Psoas muscle (tissue), 8 donors: ENCODE data around the gene MTCL1. TPM values are rescaled to one million over a fixed set of nuclear protein-coding genes. Genes with fewer than 3 reads are reported as not detected.

Experiments
- ATAC-seq, 4 donors: fragments of 200-7000 bp; cut with Tn5 transposase; one replicate each; pipeline ENCODE4 v1.9.1; 2020; ENCODE audit warnings: moderate library complexity in 3 of 4, mild to moderate bottlenecking in 2 of 4
- DNase-seq, 2 donors: peaks; one replicate each; pipeline ENCODE4 v3.0.0-alpha.2; 2020
- H3K27ac ChIP-seq: fragments of 200-600 bp; one replicate; pipeline ENCODE4 v1.8.0; 2022
- H3K27me3 ChIP-seq, 3 donors: fragments of 200-600 bp in 1 of 3; one replicate each; pipeline versions ENCODE4 v1.6.1 to v1.8.0; 2013 to 2022; ENCODE audit warnings: low read length in 2 of 3, mild to moderate bottlenecking in 2 of 3, moderate library complexity in 1 of 3; ENCODE audit not compliant: insufficient read depth in 3 of 3
- H3K36me3 ChIP-seq, 2 donors: fragments of 200-600 bp in 1 of 2; one replicate each; pipeline versions ENCODE4 v1.6.1 to v1.8.0; 2013 to 2022; ENCODE audit warnings: low read depth in 1 of 2, mild to moderate bottlenecking in 1 of 2, moderate library complexity in 1 of 2; ENCODE audit not compliant: insufficient read depth in 1 of 2
- H3K4me1 ChIP-seq: fragments of 200-600 bp; one replicate; pipeline ENCODE4 v1.8.0; 2022
- H3K4me3 ChIP-seq: fragments of 200-600 bp; one replicate; pipeline ENCODE4 v1.8.0; 2022; ENCODE audit warnings: mild to moderate bottlenecking
- H3K9me3 ChIP-seq: fragments of 200-600 bp; one replicate; pipeline ENCODE4 v1.8.0; 2022
- CTCF ChIP-seq: fragments of 200-600 bp; IDR thresholded peaks from one replicate; pipeline ENCODE4 v1.8.0; 2022; ENCODE audit warnings: antibody characterized with exemption
- WGBS, 3 donors: extraction: QIAGEN DNeasy Blood & Tissue Kit; methylation state at CpG; one replicate each; pipeline versions ENCODE4 v1.1.6 to v1.1.7; 2013; 5-methylcytosine and 5-hydroxymethylcytosine counted together
- intact Hi-C, 2 donors: fragments of 100-400 bp; cut with DNase I; formaldehyde crosslinking; loops; one replicate each; pipeline versions ENCODE4 v1.11.0 to v1.14.2; 2022
- polyA plus RNA-seq, 3 donors: library from polyadenylated mRNA; stranded (reverse); fragments of 200-250 nt; gene quantifications; one replicate each; pipeline ENCODE4 v1.2.3, GENCODE V29; 2013
- total RNA-seq, 4 donors: library from RNA; stranded (reverse); fragmentation: NEBNext Ultra II Directional in 2 of 4; extraction: Animal tissue kit (Norgen Biotek cat#: 25700) in 2 of 4; gene quantifications; one replicate each; pipeline versions ENCODE4 v1.2.1 to v1.2.4, GENCODE V29; 2021 to 2023
- donor health status: healthy with polysubstance abuse.
- donor health status: DM: no; HTN: no; CAD: no; lungs with moderate emphysema.
- donor health status: Bipolar disorder and iron deficiency.
- donor health status: healthy.
- donor health status: DM: yes; HTN: yes; CAD: no.
- donor health status: DM: no; HTN: no; CAD: no.
- donor health status: DM: no; HTN: no; CAD: no.
- donor health status: DM: yes; HTN: yes; CAD: no.

The MTCL1 gene
- total and polyA plus RNA-seq, 7 donors: 1.3 to 5.3 (median 3.0) TPM

- no peaks in the 10 kb centered on the region for H3K27me3 ChIP-seq
- TF ChIP-seq CTCF: no peak
- ATAC-seq (no peak), DNase-seq (no peak)
- H3K27ac ChIP-seq: no peak overlapping the region
- H3K36me3 ChIP-seq: no peaks in the 10 kb centered on the region
- 76 to 81% (median 78%) methylated on average over 3 of the region's 3 CpGs for WGBS, 3 donors
- intact Hi-C loops: no loop called here
- H3K4me1 ChIP-seq: no peaks in the 10 kb centered on the region
- no peaks in the 10 kb centered on the region for H3K9me3 ChIP-seq
- H3K4me3 ChIP-seq: no peak overlapping the region
These were observed 64.2 kb downstream of the MTCL1 start for GRCh38 chr18:8769509-8770095.

- ATAC-seq (no peak), DNase-seq (no peak)
- Histone ChIP-seq H3K27me3 (no peaks in the 10 kb centered on the region), H3K36me3 (no peaks in the 10 kb centered on the region), H3K9me3 (no peaks in the 10 kb centered on the region), H3K27ac (no peak overlapping the region), H3K4me1 (no peaks in the 10 kb centered on the region), H3K4me3 (no peak overlapping the region)
- intact Hi-C loops: no loop called here
- WGBS, 3 donors: 93 to 98% (median 95%) methylated on average over 1 of the region's 1 CpG
- TF ChIP-seq CTCF: no peak
These were observed 65.3 kb downstream of the MTCL1 start for GRCh38 chr18:8770657-8771056.

GRCh38 chr18:8771930-8772329 lies 66.6 kb downstream of the MTCL1 start:
- peak in 3 of 4 donors; percentile 46 to 66 (median 49) for ATAC-seq
- no peaks in the 10 kb centered on the region for H3K27me3 ChIP-seq
- TF ChIP-seq CTCF: no peak
- H3K36me3 ChIP-seq: no peaks in the 10 kb centered on the region
- WGBS, 3 donors: 32 to 53% (median 52%) methylated on average over 8 of the region's 8 CpGs
- peak in 1 of 2 donors; percentile 27 for DNase-seq
- intact Hi-C loops: no loop called here
- H3K4me1 ChIP-seq: no peaks in the 10 kb centered on the region
- no peak overlapping the region for H3K4me3 ChIP-seq
- no peak overlapping the region for H3K27ac ChIP-seq
- H3K9me3 ChIP-seq: no peaks in the 10 kb centered on the region

GRCh38 chr18:8773980-8774379 lies 68.6 kb downstream of the MTCL1 start:
- Histone ChIP-seq H3K9me3 (no peaks in the 10 kb centered on the region), H3K4me1 (no peaks in the 10 kb centered on the region), H3K36me3 (no peaks in the 10 kb centered on the region), H3K4me3 (no peak overlapping the region), H3K27me3 (no peaks in the 10 kb centered on the region), H3K27ac (no peak overlapping the region)
- intact Hi-C loops: no loop called here
- TF ChIP-seq CTCF: no peak
- no peak for DNase-seq
- 86 to 94% (median 91%) methylated on average over 5 of the region's 5 CpGs for WGBS, 3 donors
- no peak for ATAC-seq
